GM12878 (cell line): ENCODE results near the gene BRME1. TPM values are rescaled to one million over a fixed set of nuclear protein-coding genes. Genes with fewer than 3 reads are reported as not detected.

Experiments used
- ATAC-seq: fragments of 200-7000 bp; cut with Tn5 transposase; 3 replicates; pipeline ENCODE4 v1.9.1; 2020; ENCODE audit warnings: mild to moderate bottlenecking, moderate library complexity
- BruUV-seq: library from RNA; stranded (reverse); fragments of 400-500 nt; replicated peaks from 2 replicates; lab custom pipeline; 2021; lab: Mats Ljungman, UMichigan
- CTCF ChIA-PET: fragments of 300-600 bp; sonication (Branson Sonifier 250); formaldehyde crosslinking; extraction: SDS; loops from one replicate; lab custom pipeline; 2021; ENCODE audit warnings: inconsistent platforms; lab: Yijun Ruan, JAX
- POLR2A ChIA-PET: fragments of 350-600 bp; formaldehyde crosslinking; extraction: SDS; loops from one replicate; lab custom pipeline; 2021; ENCODE audit warnings: inconsistent platforms; lab: Charles Lee
- RAD21 ChIA-PET: fragments of 300-600 bp; sonication (Branson Sonifier 250); formaldehyde crosslinking; loops from one replicate; lab custom pipeline; 2023; ENCODE audit warnings: antibody characterized with exemption; ENCODE audit not compliant: unreplicated experiment; lab: Charles Lee
- SMC1A ChIA-PET: fragments of 300-600 bp; sonication (Branson Sonifier 250); formaldehyde crosslinking; loops from one replicate; lab custom pipeline; 2023; ENCODE audit not compliant: unreplicated experiment, uncharacterized antibody; lab: Charles Lee
- DNase-seq: peaks from one replicate; pipeline ENCODE4 v3.0.0-alpha.2; 2011; ENCODE audit warnings: low read depth, low spot score
- FAIRE-seq: peaks from 3 replicates; lab custom pipeline; 2011; peaks lifted over from hg19 to GRCh38; lab: Jason Lieb, UNC
- H2AFZ ChIP-seq: 2 replicates; pipeline ENCODE4 v1.6.0; 2011; ENCODE audit warnings: low read depth, low read length, control low read depth; ENCODE audit not compliant: control insufficient read depth
- H3K27ac ChIP-seq: 2 replicates; pipeline ENCODE4 v1.5.1; 2011; ENCODE audit warnings: control low read depth; ENCODE audit not compliant: control insufficient read depth, insufficient read depth
- H3K27me3 ChIP-seq, 2 experiments: replicated peaks in 1 of 2; 2 replicates each; pipeline versions ENCODE4 v1.6.0 to v1.6.1; 2011; ENCODE audit warnings: low read length in 1 of 2; ENCODE audit not compliant: control insufficient read depth in 2 of 2, insufficient read depth in 2 of 2
- H3K36me3 ChIP-seq, 2 experiments: 2 replicates each; pipeline ENCODE4 v1.5.1; 2011; ENCODE audit warnings: low read length in 1 of 2; ENCODE audit not compliant: control insufficient read depth in 2 of 2, insufficient read depth in 2 of 2
- H3K4me1 ChIP-seq: 2 replicates; pipeline ENCODE4 v1.6.1; 2011; ENCODE audit warnings: mild to moderate bottlenecking, low read length, moderate library complexity, mixed read lengths; ENCODE audit not compliant: control insufficient read depth, insufficient read depth
- H3K4me2 ChIP-seq: 2 replicates; pipeline ENCODE4 v1.6.0; 2011; ENCODE audit warnings: control low read depth; ENCODE audit not compliant: control insufficient read depth, insufficient read depth
- H3K4me3 ChIP-seq: fragments of 200-600 bp; sonication (generic); 2 replicates; pipeline ENCODE4 v1.5.1; 2016
- H3K79me2 ChIP-seq: 2 replicates; pipeline ENCODE4 v1.6.0; 2011; ENCODE audit warnings: low read length; ENCODE audit not compliant: control insufficient read depth, insufficient read depth
- H3K9ac ChIP-seq: 2 replicates; pipeline ENCODE4 v1.8.0; 2011; ENCODE audit warnings: low read length, control low read depth, mixed read lengths; ENCODE audit not compliant: control insufficient read depth, insufficient read depth
- H3K9me3 ChIP-seq: replicated peaks from 3 replicates; pipeline ENCODE4 v1.5.1; 2011; ENCODE audit warnings: mild to moderate bottlenecking, low read length; ENCODE audit not compliant: control insufficient read depth, insufficient read depth
- H4K20me1 ChIP-seq: 2 replicates; pipeline ENCODE4 v1.6.0; 2011; ENCODE audit not compliant: control insufficient read depth, insufficient read depth
- ATF7 ChIP-seq: fragments of 450-650 bp; IDR thresholded peaks from 2 replicates; pipeline ENCODE4 v1.6.1; 2016; ENCODE audit warnings: low read depth, mild to moderate bottlenecking
- CHD4 ChIP-seq: fragments of 200-600 bp; sonication (generic); IDR thresholded peaks from 2 replicates; pipeline ENCODE4 v1.6.1; 2016; ENCODE audit warnings: mild to moderate bottlenecking
- DPF2 ChIP-seq: fragments of 450-650 bp; IDR thresholded peaks from 2 replicates; pipeline ENCODE4 v1.6.1; 2017; ENCODE audit warnings: mild to moderate bottlenecking
- EZH2 ChIP-seq: IDR thresholded peaks from 2 replicates; pipeline ENCODE4 v1.6.1; 2012; ENCODE audit warnings: low read depth, mild to moderate bottlenecking, control low read depth, inconsistent platforms, low read length, borderline replicate concordance; ENCODE audit not compliant: control insufficient read depth
- FOS ChIP-seq: IDR thresholded peaks from 3 replicates; pipeline ENCODE4 v1.6.1; 2011; ENCODE audit warnings: borderline replicate concordance; ENCODE audit not compliant: insufficient read length; ENCODE audit errors: extremely low read depth
- HDAC2 ChIP-seq: fragments of 200-600 bp; sonication (generic); IDR thresholded peaks from 2 replicates; pipeline ENCODE4 v1.6.1; 2017
- HDGF ChIP-seq: fragments of 450-650 bp; IDR thresholded peaks from 2 replicates; pipeline ENCODE4 v1.6.1; 2016; ENCODE audit warnings: antibody characterized with exemption
- KAT2A ChIP-seq: conservative IDR thresholded peaks from 2 replicates; pipeline ENCODE4 v1.6.1; 2011; ENCODE audit warnings: low read depth, low read length; ENCODE audit not compliant: control insufficient read depth
- MLLT1 ChIP-seq: fragments of 450-650 bp; IDR thresholded peaks from 2 replicates; pipeline ENCODE4 v1.6.1; 2016; ENCODE audit warnings: mild to moderate bottlenecking
- NBN ChIP-seq: fragments of 450-650 bp; IDR thresholded peaks from 2 replicates; pipeline ENCODE4 v1.6.1; 2016
- NR2C1 ChIP-seq: fragments of 450-650 bp; IDR thresholded peaks from 2 replicates; pipeline ENCODE4 v1.6.1; 2017; ENCODE audit warnings: antibody characterized with exemption, mild to moderate bottlenecking, moderate library complexity
- PKNOX1 ChIP-seq: fragments of 450-650 bp; IDR thresholded peaks from 2 replicates; pipeline ENCODE4 v1.6.1; 2016; ENCODE audit warnings: mild to moderate bottlenecking
- POLR2A ChIP-seq: IDR thresholded peaks from 2 replicates; pipeline ENCODE4 v1.6.1; 2011; ENCODE audit warnings: low read depth, mild to moderate bottlenecking, low read length
- RAD51 ChIP-seq: fragments of 450-650 bp; IDR thresholded peaks from 2 replicates; pipeline ENCODE4 v1.6.1; 2016; ENCODE audit warnings: moderate library complexity, mild to moderate bottlenecking, inconsistent platforms
- RB1 ChIP-seq: fragments of 450-650 bp; formaldehyde crosslinking; IDR thresholded peaks from 2 replicates; pipeline ENCODE4 v1.6.1; 2017; ENCODE audit warnings: mild to moderate bottlenecking, borderline replicate concordance
- SUPT20H ChIP-seq: IDR thresholded peaks from 2 replicates; pipeline ENCODE4 v1.6.1; 2011; ENCODE audit warnings: low read depth, mild to moderate bottlenecking, low read length, moderate library complexity, borderline replicate concordance; ENCODE audit not compliant: control insufficient read depth
- YY1 ChIP-seq: IDR thresholded peaks from 2 replicates; pipeline ENCODE4 v1.6.1; 2011; ENCODE audit warnings: low read depth, mild to moderate bottlenecking, low read length
- ZBED1 ChIP-seq: IDR thresholded peaks from 2 replicates; pipeline ENCODE4 v1.6.1; 2016; ENCODE audit warnings: borderline replicate concordance
- WGBS: methylation state at CpG from one replicate; pipeline ENCODE4 v1.1.6; 2016; ENCODE audit warnings: low lambda C conversion rate; ENCODE audit not compliant: insufficient replicate concordance, insufficient coverage; ENCODE audit errors: missing lambda C conversion rate; 5-methylcytosine and 5-hydroxymethylcytosine counted together
- in situ Hi-C: fragments of 300-500 bp; cut with MboI; formaldehyde crosslinking; loops from 9 replicates; pipeline ENCODE4 v1.14.3; 2018; ENCODE audit warnings: mixed read lengths
- intact Hi-C: fragments of 100-400 bp; cut with micrococcal nuclease; formaldehyde crosslinking; loops from one replicate; pipeline ENCODE4 v1.14.2; 2022; ENCODE audit not compliant: unreplicated experiment
- polyA plus RNA-seq, 11 experiments: library from polyadenylated mRNA; depleted of rRNA in 4 of 11; unstranded in 6 of 11; stranded (reverse) in 5 of 11; fragments of >200 nt; fragmentation: Nextera tagmentation in 4 of 11; fragmentation: Illumina TruSeq in 1 of 11; extraction: Ambion mirVana in 4 of 11; extraction: Trizol in 1 of 11; gene quantifications; 1 replicate in 1 of 11; 2 replicates in 10 of 11; pipeline versions ENCODE4 v1.2.1 to v1.2.3, GENCODE V29; 2011 to 2016; ENCODE audit warnings: inconsistent platforms in 2 of 11, missing spikeins in 2 of 11, low read depth in 1 of 11
- total RNA-seq, 4 experiments: library from RNA; depleted of rRNA in 3 of 4; stranded (reverse); fragments of >200 nt in 3 of 4; fragmentation: Illumina TruSeq in 1 of 4; extraction: Trizol in 1 of 4; gene quantifications; 2 replicates each; pipeline versions ENCODE4 v1.2.1 to v1.2.3, GENCODE V29; 2013 to 2021
- TF ChIP-seq, protein P1 (sequence below): fragments of 450-650 bp; conservative IDR thresholded peaks from 2 replicates; pipeline ENCODE4 v1.6.1; 2017; ENCODE audit warnings: mild to moderate bottlenecking, moderate library complexity

BRME1 gene
- total and polyA plus RNA-seq, 10 of the 15 experiments (the other 5 are each of a cell fraction or from before 2014, with no cell fraction given) = 0.07 to 2.2 (median 1.1) TPM; not detected in 1

DNA sequence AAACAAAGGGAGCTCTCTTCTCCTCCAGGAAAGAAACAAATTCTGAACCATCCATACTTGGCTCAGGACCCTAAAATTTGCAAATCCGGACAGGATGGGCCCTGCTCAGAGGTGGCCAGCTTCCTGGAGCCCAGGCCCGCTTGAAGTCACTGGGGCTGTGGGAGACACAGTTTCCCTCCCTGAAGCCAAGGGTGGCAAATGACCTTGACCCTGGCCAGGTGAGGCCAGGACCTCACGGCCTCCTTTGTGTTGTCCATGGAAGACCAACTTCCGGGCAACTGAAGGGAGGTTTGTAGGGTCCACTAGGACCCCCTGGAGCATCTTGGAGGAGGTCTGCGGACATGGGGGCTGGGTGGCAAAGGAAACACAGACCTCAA, 23.5 kb downstream of the BRME1 start (continued):
- TF ChIP-seq ZBED1 = no peak
- TF ChIP-seq HDAC2 = no peak
- no peak for TF ChIP-seq RB1

DNA sequence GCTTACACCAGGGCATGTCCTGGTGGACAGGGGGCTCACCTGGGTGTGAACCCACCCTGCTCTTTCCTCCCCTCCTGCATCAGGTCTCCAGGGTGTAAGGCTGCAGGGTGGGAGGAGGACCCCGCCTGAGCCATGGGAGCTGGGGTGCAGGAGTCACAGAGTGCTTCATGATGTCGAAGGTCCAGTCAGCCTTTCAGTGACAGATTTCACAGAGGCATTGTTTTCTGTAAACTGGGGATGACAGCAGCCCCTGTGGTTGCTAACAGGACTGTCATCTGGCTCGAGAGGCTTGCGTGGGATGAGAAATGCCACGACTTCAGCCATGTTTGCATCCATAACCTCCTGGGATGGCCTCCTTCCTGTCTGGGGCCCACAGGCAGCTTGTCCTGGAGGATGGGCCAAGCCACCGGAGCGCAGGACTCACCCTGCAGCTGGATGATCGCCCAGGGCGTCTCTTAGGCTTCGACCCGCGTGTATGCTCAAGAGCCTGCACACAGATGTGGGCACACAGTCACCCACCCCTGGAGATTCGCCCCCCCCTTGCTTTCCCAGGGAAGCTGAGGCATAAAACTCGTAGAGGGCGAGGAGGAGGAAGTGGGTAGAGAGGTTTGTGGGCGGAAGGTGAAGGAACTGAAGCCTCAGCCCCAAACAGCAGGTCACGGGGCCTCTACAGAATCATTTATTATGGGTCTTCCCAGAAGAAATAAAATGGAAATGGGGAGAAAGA, 24.1 kb downstream of the BRME1 start:
- CTCF ChIA-PET = interaction anchor here (0.6 to 8.1 kb wide), 16 partner anchors 12 to 254 kb away, joined by 3 to 152 read pairs (median 7); partner anchors contain the start of genes ASF1B, IL27RA and MISP3
- in situ Hi-C loops = loop anchor here (5.0 to 25.0 kb wide), 2 partner anchors 190 to 455 kb away; partner anchors contain the start of gene MISP3
- Histone ChIP-seq H3K9me3 (no peaks in the 10 kb centered on the region), H3K36me3 (no peaks in the 10 kb centered on the region), H3K27me3 (no peaks in the 10 kb centered on the region), H3K4me3 (no peak overlapping the region), H3K27ac (peak overlapping the region; percentile 64), H3K79me2 (no peaks in the 10 kb centered on the region), H4K20me1 (no peaks in the 10 kb centered on the region), H3K4me2 (peak overlapping the region; percentile 85), H3K4me1 (peaks cover 25% of the 10 kb centered on the region), H3K9ac (peak overlapping the region; percentile 49; the same call in 1 of the 2 replicates), H2AFZ (peak overlapping the region; percentile 45)
- POLR2A ChIA-PET = interaction anchor here (0.6 to 2.0 kb wide), 9 partner anchors 47 to 255 kb away, joined by 3 to 15 read pairs (median 4); partner anchors contain the start of genes ASF1B, IL27RA and MISP3
- RAD21 ChIA-PET = interaction anchor here (0.6 to 4.5 kb wide), 16 partner anchors 19 to 701 kb away, joined by 3 to 40 read pairs (median 6); partner anchors contain the start of genes ASF1B, DCAF15, IL27RA and MISP3
- DNase-seq (no peak), ATAC-seq (peak; percentile 34), FAIRE-seq (peak; percentile 83)
- intact Hi-C loops = loop anchor here (2.0 to 5.0 kb wide), 3 partner anchors 120 to 285 kb away; partner anchors contain the start of gene ASF1B
- SMC1A ChIA-PET = interaction anchor here (0.6 to 6.5 kb wide), 17 partner anchors 17 to 523 kb away, joined by 3 to 47 read pairs (median 3); partner anchors contain the start of genes ASF1B, IL27RA and MISP3
- 34% methylated on average over 17 of the region's 17 CpGs for WGBS
- no TSS peak for BruUV-seq
- TF ChIP-seq MLLT1 (no peak), RAD51 (peak; percentile 53), FOS (no peak), RB1 (no peak), NBN (0 out of 2 replicates have a peak, but pooled peaks have one; percentile 32), EZH2 (no peak), CHD4 (no peak), HDGF (no peak), PKNOX1 (0 out of 2 replicates have a peak, but pooled peaks have one; percentile 34), POLR2A (no peak), ATF7 (no peak), SUPT20H (no peak), KAT2A (no peak), DPF2 (peak; percentile 67; the same call in 1 of the 2 replicates), YY1 (peak; percentile 67), NR2C1 (no peak)
- TF ChIP-seq, protein P1, sequence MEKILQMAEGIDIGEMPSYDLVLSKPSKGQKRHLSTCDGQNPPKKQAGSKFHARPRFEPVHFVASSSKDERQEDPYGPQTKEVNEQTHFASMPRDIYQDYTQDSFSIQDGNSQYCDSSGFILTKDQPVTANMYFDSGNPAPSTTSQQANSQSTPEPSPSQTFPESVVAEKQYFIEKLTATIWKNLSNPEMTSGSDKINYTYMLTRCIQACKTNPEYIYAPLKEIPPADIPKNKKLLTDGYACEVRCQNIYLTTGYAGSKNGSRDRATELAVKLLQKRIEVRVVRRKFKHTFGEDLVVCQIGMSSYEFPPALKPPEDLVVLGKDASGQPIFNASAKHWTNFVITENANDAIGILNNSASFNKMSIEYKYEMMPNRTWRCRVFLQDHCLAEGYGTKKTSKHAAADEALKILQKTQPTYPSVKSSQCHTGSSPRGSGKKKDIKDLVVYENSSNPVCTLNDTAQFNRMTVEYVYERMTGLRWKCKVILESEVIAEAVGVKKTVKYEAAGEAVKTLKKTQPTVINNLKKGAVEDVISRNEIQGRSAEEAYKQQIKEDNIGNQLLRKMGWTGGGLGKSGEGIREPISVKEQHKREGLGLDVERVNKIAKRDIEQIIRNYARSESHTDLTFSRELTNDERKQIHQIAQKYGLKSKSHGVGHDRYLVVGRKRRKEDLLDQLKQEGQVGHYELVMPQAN = no peak
